SK-N-SH (cell line): ENCODE results near the gene PKN1.

Experiments used
- EP300 ChIP-seq, 2 experiments: IDR thresholded peaks; 2 replicates each; pipeline versions ENCODE4 v1.4.0 to v1.6.1; 2012; ENCODE audit warnings: borderline replicate concordance in 1 of 2, low read depth in 1 of 2, low read length in 1 of 2
- SMC3 ChIP-seq: IDR thresholded peaks from 2 replicates; pipeline ENCODE4 v1.6.1; 2012; ENCODE audit warnings: low read depth, low read length, improper control_type of control experiment
- TF ChIP-seq, protein P1 (sequence below): fragments of 200-600 bp; sonication (generic); IDR thresholded peaks from 2 replicates; pipeline ENCODE4 v1.6.1; 2017; ENCODE audit warnings: antibody characterized with exemption, mild to moderate bottlenecking, moderate library complexity

DNA sequence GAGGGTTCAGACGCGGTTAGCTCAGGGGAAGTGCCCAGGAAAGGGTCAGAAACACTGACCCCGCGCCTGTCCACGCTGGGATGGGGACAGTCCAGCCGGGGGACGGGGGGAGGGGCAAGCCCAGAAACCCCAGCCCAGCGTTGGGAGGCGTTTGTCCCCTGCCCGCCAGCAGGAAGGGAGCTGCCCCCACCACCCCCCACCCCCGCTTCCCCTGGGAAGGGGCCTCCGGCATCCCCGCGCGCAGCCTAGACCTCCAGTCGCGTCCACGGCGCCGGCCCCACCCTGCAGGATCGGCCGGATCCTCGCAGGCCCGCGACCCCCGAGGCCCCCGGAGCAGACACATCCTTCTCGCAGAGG, 62.5 kb downstream of the PKN1 start:
- TF ChIP-seq, protein P1, sequence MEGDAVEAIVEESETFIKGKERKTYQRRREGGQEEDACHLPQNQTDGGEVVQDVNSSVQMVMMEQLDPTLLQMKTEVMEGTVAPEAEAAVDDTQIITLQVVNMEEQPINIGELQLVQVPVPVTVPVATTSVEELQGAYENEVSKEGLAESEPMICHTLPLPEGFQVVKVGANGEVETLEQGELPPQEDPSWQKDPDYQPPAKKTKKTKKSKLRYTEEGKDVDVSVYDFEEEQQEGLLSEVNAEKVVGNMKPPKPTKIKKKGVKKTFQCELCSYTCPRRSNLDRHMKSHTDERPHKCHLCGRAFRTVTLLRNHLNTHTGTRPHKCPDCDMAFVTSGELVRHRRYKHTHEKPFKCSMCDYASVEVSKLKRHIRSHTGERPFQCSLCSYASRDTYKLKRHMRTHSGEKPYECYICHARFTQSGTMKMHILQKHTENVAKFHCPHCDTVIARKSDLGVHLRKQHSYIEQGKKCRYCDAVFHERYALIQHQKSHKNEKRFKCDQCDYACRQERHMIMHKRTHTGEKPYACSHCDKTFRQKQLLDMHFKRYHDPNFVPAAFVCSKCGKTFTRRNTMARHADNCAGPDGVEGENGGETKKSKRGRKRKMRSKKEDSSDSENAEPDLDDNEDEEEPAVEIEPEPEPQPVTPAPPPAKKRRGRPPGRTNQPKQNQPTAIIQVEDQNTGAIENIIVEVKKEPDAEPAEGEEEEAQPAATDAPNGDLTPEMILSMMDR: no peak
- TF ChIP-seq EP300 (IDR thresholded peaks at IDR 0.05; ENCODE audit: borderline replicate concordance in 1 of 2, low read depth in 1 of 2, low read length in 1 of 2): no peak
- no peak for TF ChIP-seq SMC3
